ENCODE results near the gene MTG1. TPM values are rescaled to one million over a fixed set of nuclear protein-coding genes. Genes with fewer than 3 reads are reported as not detected.
A peak's percentile ranks its signal among the peaks of the same experiment; 100 is the strongest.

The MTG1 gene
- total RNA-seq, 1 donor from 2014 or later = 90.5 TPM

DNA sequence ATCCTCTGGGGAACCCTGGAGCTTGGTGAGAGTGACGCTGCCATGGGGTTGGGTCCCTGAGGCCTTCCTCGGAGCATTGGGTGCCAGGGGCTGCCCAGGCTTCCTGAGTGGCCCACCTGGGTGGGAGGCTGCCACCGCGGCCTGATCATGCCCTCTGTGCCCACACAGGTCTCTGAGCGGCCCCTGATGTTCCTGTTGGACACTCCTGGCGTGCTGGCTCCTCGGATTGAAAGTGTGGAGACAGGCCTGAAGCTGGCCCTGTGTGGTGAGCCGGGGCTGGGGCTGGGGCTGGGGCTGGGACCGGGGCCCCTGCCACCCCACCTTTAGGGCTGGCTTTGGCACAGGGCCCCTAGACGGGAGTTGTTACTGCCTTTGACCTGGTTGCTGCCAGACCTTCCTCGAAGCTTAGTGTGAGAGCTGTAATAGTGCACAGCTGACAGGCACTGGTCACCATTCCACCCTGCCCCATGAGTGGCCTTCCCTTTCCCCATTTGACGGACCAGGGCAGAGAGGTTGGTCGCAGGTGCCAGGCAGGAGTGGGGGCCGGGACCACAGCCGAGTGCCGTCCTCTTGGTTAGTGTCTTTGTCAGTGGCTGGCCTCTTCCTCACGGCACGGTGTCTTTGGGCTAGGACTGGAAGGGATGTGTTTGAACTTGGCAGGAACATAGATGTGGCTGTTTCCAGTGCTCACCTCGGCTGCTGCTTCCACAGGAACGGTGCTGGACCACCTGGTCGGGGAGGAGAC lies 8.2 kb downstream of the MTG1 start:
- TF ChIP-seq, protein P1, sequence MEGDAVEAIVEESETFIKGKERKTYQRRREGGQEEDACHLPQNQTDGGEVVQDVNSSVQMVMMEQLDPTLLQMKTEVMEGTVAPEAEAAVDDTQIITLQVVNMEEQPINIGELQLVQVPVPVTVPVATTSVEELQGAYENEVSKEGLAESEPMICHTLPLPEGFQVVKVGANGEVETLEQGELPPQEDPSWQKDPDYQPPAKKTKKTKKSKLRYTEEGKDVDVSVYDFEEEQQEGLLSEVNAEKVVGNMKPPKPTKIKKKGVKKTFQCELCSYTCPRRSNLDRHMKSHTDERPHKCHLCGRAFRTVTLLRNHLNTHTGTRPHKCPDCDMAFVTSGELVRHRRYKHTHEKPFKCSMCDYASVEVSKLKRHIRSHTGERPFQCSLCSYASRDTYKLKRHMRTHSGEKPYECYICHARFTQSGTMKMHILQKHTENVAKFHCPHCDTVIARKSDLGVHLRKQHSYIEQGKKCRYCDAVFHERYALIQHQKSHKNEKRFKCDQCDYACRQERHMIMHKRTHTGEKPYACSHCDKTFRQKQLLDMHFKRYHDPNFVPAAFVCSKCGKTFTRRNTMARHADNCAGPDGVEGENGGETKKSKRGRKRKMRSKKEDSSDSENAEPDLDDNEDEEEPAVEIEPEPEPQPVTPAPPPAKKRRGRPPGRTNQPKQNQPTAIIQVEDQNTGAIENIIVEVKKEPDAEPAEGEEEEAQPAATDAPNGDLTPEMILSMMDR (IDR thresholded peaks at IDR 0.05; ENCODE audit: unreplicated experiment) = no peak
- Mint-ChIP-seq H3K36me3 (peaks cover 43% of the 10 kb centered on the region), H3K27me3 (ENCODE audit: low read depth) (no peaks in the 10 kb centered on the region), H3K4me3 (no peak overlapping the region), H3K9me3 (no peaks in the 10 kb centered on the region), H3K27ac (no peak overlapping the region), H3K4me1 (peaks cover 15% of the 10 kb centered on the region)
- peak in 1 of 2 experiments; percentile 33 for DNase-seq (ENCODE audit: low spot score in 2 of 2, unreplicated experiment in 2 of 2)

DNA sequence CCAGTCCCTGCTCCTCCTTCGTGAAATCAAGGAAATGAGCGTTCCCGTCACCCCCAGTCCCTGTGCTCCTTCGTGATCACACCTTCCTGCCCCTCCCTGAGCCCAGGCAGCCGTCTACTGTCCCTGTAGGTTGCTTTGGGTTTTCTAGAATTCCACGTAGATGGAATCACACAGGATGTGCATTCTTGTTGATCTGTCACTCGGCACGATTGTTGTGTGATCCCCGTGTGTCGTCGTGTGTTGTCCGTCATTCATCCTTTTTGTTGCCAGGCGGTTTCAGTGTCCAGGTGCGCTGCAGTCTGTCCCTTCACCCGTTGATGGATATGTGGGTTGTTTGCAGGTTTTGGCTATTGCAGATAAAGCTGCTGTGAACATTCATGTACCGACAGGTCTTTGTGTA lies 9.4 kb downstream of the MTG1 start:
- Mint-ChIP-seq H3K27me3 (ENCODE audit: low read depth) (no peaks in the 10 kb centered on the region), H3K9me3 (peaks cover 8% of the 10 kb centered on the region), H3K4me3 (no peak overlapping the region), H3K36me3 (peaks cover 44% of the 10 kb centered on the region), H3K27ac (no peak overlapping the region), H3K4me1 (peaks cover 15% of the 10 kb centered on the region)
- DNase-seq (ENCODE audit: low spot score in 2 of 2, unreplicated experiment in 2 of 2) = peak in 1 of 2 experiments; percentile 9
- TF ChIP-seq, protein P1 (IDR thresholded peaks at IDR 0.05; ENCODE audit: unreplicated experiment) = no peak

DNA sequence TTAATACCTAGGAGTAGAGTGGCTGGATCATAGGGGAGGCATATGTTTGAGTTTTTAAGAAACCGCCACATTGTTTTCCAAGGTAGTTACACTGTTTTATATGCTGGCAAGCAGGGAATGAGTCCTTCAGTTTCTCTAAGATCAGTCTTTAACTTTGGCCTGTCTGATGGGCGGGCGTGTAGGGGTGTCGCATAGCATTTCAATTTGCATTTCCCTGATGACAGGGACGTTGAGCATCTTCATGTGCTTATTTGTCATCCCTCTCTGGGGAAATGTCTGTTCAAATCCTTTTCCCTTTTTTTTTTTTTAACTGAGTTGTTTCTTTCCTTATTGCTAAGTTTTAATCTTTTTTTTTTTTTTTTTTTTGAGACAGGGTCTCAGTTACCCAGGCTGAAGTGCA lies 9.8 kb downstream of the MTG1 start:
- no peak overlapping the region for H3K4me3 Mint-ChIP-seq
- H3K27ac Mint-ChIP-seq = no peak overlapping the region
- TF ChIP-seq, protein P1 (IDR thresholded peaks at IDR 0.05; ENCODE audit: unreplicated experiment) = no peak
- DNase-seq (ENCODE audit: low spot score in 2 of 2, unreplicated experiment in 2 of 2) = no peak
- peaks cover 15% of the 10 kb centered on the region for H3K4me1 Mint-ChIP-seq
- peaks cover 49% of the 10 kb centered on the region for H3K36me3 Mint-ChIP-seq
- H3K9me3 Mint-ChIP-seq = peaks cover 12% of the 10 kb centered on the region
- H3K27me3 Mint-ChIP-seq (ENCODE audit: low read depth) = no peaks in the 10 kb centered on the region

DNA sequence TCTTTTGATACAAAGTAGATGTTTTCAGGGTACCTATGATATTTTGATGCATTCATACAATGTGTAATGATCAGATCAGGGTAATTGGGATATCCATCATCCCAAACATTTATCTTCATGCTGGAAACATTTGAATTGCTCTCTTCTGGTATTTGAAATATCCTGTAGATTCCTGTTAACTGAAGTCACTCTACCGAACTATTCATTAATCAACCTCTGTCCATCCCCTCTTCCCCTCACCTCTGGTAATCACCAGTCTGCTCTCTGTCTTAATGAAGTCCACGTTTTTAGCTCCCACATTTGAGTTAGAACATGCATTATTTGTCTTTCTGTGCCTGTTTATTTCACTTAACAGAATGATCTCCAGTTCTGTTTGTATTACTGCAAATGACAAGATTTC lies 11.3 kb downstream of the MTG1 start:
- peaks cover 15% of the 10 kb centered on the region for H3K4me1 Mint-ChIP-seq
- H3K27me3 Mint-ChIP-seq (ENCODE audit: low read depth) = no peaks in the 10 kb centered on the region
- H3K9me3 Mint-ChIP-seq = peaks cover 25% of the 10 kb centered on the region
- TF ChIP-seq, protein P1 (IDR thresholded peaks at IDR 0.05; ENCODE audit: unreplicated experiment) = no peak
- no peak for DNase-seq (ENCODE audit: low spot score in 2 of 2, unreplicated experiment in 2 of 2)
- peak overlapping the region; percentile 11 for H3K27ac Mint-ChIP-seq
- no peak overlapping the region for H3K4me3 Mint-ChIP-seq
- H3K36me3 Mint-ChIP-seq = peaks cover 62% of the 10 kb centered on the region

DNA sequence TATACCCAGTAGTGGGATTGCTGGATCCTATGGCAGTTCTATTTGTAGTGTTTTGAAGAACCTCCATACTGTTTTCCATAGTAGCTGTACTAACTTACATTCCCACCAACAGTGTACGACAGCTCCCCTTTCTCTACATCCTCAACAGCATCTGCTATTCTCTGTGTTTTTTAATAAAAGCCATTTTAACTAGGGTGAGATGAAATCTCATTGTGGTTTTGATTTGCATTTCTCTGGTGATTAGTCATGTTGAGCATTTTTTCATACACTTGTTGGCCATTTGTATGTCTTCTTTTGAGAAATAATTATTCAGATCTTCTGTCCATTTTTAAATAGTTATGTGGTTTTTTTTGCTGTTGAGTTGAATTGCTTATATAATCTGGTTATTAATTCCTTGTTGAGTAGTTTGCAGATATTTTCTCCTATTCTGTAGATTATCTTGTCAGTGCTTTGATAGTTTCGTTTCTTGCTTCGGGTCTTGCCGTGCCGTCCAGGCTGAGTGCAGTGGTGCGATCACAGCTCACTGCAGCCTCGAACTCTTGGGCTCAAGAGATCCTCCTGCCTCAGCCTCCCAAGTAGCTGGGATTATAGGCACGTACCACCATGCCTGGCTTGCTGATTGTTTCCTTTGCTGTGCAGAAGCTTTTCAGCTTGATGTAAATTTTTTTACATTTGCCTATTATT lies 12.0 kb downstream of the MTG1 start:
- TF ChIP-seq, protein P1 (IDR thresholded peaks at IDR 0.05; ENCODE audit: unreplicated experiment) = no peak
- peaks cover 15% of the 10 kb centered on the region for H3K4me1 Mint-ChIP-seq
- H3K27ac Mint-ChIP-seq = no peak overlapping the region
- H3K9me3 Mint-ChIP-seq = peaks cover 32% of the 10 kb centered on the region
- H3K4me3 Mint-ChIP-seq = no peak overlapping the region
- no peaks in the 10 kb centered on the region for H3K27me3 Mint-ChIP-seq (ENCODE audit: low read depth)
- peaks cover 69% of the 10 kb centered on the region for H3K36me3 Mint-ChIP-seq
- no peak for DNase-seq (ENCODE audit: low spot score in 2 of 2, unreplicated experiment in 2 of 2)
